GM19455 (cell line): ENCODE measurements around the gene WDR19.
"Not testable (repeated sequence)": the region's sequence is repeated elsewhere in the genome, so short reads cannot be mapped to it uniquely, and the experiment has no call there.

ENCODE experiments used
- ATAC-seq: cut with Tn5 transposase; IDR thresholded peaks from one replicate; pipeline ENCODE4 v1.9.1; 2021; ENCODE audit not compliant: unreplicated experiment

Gene WDR19

DNA sequence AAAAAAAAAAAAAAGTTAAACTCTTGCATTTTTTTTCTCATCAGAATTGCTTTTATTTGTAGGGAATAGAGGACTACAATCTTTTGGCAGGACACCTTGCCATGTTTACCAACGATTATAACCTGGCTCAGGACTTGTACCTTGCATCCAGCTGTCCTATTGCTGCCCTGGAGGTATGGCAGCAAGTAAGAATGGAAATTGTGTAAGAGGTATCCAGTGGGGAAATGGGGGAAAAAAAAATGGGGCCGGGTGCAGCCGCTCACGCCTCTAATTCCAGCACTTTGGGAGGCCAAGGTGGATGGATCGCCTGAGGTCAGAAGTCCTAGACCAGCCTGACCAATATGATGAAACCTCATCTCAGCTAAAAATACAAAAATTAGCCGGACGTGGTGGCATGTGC, 49.8 kb downstream of the WDR19 start:
- ATAC-seq, result no peak

- no peak for ATAC-seq
These were observed 50.8 kb downstream of the WDR19 start for GRCh38 chr4:39233114-39233513.

DNA sequence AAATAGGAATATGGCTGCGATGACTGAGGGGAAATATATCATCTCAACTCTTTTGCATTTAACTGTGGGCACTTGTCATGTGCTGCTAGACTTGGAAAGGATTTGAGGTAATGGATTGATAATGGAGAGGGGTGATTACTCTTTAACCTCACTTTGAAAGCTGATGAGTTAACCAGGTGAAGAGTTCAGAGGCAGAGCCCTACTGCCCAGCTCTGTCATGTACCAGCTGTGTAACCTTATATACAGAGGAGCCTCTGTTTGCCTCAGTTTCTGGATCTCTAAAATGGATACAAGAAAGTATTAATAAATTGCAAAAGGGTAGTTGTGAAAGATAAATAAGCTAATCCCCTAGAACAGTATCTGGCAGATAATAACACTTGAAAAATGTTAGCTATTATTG, 51.5 kb downstream of the WDR19 start:
- ATAC-seq, result no peak

- ATAC-seq, result no peak
These were observed 52.7 kb downstream of the WDR19 start for GRCh38 chr4:39235021-39235420.

GRCh38 chr4:39235696-39236095, 53.4 kb downstream of the WDR19 start:
- ATAC-seq, result no peak

- ATAC-seq, result no peak
These were observed 54.9 kb downstream of the WDR19 start for GRCh38 chr4:39237179-39237578.

DNA sequence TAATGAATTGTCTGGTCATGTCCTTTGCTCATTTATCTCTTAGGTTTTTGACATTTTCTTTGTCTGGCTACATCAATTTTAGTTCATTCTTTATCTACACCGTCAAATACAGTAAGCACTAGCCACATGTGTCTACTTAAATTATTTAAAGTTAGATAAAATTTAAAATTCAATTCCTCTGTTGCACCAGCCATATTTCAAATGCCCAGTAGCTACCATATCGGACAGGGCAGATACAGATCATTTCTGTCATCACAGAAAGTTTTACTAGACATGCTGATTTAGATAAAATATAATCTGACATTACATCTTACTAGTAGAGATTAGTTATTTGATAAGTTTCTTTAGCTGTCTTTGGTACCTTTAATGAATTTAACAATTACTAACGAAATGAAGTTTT, 61.1 kb downstream of the WDR19 start:
- ATAC-seq, result no peak

DNA sequence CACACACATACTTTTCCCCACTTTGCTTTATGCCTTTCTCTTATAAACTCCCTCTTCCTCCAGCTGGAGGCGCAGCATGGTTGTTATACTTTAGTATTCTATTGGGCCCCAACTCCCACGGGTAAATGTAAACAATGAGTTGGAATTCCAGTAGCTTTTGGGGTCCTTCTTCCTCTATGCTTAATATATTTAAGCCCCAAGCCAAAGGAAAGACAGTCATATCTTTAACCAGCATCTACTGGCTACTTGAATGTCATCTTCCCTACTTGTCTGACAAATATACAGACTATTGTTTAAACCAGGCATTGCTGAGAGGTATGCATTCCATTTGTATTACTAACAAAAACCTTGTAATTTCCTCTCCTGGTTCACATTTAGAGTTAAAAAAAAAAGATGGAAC, 72.9 kb downstream of the WDR19 start:
- ATAC-seq, result no peak

DNA sequence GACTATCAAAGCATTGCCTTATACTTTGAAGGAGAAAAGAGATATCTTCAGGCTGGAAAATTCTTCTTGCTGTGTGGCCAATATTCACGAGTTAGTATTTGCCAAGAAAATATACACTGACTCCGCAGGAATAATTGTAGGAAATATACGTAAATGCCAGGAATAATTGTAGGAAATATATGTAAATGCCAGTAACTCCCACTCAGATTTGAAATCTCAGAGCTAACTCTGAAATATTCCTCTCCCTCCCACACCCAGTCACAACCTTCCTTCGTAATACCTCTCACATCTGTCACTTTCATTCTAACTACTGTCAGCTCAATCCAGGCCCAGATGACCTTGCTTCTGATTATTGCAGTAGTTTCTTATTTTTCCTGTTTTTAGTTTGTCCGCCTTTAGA, 73.5 kb downstream of the WDR19 start:
- ATAC-seq, result no peak

DNA sequence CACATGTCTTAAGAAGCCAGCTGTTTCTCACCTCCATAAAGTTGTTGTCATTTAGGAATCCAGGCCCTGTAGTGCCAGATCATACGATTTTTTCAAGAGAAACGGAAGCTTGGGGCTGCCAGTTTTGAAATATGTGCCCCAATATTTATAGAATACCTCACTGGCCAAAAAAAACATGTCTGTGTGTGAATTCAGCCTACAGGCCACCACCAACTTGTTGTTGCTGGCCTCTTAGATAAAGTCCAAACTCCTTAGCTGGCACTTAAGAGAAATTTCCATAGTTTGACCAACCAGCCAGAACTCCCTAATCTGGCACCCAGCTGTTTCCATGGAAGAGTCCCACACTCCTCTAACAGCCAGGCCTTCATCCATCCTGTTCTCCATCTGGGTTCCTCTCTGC, 74.1 kb downstream of the WDR19 start:
- ATAC-seq, result no peak

- ATAC-seq, result no peak
These were observed 77.4 kb downstream of the WDR19 start for GRCh38 chr4:39259571-39260330.

DNA sequence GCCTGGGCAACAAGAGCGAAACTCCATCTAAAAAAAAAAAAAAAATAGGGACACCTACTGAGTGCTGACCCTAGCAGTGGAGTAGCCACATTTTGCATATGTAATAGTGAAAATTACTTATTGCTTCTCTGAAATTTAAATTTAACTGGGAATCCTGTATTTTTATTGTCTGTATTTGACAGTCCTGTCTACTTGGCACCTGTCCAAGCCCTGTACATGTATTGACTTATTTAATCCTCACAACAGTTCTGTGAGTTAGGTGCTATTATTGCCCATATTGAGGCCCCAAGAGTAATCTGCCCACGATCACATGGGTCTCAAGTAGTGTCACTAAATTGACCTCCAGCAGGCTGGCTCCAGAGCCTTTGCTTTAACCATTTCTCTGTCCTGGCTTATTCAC, 81.6 kb downstream of the WDR19 start:
- no peak for ATAC-seq

DNA sequence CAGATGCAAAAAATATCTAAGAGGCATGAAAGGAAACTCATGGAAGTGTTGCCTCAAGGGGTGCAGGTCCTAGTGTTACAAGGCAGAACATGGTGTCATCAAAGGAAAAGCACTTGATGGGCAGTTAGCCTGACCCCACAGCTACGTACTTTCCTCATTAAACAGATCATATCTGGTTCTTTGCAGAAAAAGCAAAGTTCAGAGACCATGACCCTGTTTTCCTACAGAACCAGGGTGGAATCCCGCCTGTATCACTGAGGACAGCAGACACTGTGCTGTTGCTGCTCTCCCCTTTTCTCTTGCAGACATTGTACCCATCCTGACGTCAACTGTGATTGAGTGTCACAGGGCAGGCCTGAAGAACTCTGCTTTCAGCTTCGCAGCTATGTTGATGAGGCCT, 92.2 kb downstream of the WDR19 start:
- ATAC-seq, result no peak

GRCh38 chr4:39277661-39278060, 95.3 kb downstream of the WDR19 start:
- not testable (repeated sequence) for ATAC-seq

- ATAC-seq, result no peak
These were observed 96.1 kb downstream of the WDR19 start for GRCh38 chr4:39278476-39278875.

DNA sequence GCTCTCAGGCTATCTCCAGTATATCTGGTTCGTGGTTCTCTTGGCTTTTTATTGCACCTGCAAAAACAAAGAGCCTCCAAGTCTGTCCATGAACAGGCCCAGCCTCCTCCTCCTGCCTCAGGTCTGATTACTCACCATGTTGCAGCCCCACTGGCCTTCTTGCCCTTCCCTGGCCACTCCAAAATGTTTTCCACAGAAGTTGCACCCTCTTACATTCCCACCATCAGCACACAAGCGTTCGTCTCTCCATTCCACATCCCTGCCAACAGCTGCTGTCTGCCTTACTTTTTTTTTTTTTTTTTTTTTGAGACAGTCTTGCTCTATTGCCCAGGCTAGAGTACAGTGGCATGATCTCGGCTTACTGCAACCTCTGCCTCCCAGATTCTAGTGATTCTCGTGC, 97.1 kb downstream of the WDR19 start:
- no peak for ATAC-seq

DNA sequence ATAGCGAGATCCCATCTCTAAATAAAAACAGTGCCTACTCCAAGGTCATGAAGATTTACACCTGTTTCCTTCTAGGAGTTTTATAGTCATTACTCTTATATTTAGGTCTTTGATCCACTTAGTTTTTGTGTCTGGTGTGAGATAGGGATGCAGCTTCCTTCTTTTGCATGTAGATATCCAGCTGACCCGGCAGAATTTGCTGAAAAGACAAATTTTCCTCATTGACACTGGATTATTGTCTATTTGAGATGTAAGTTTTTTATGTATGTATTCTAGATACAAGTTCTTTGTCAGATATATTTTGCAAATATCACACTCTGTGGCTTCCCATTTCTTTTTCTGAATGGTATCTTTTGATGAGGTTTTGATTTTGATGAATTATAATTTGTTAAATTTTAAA, 98.4 kb downstream of the WDR19 start:
- ATAC-seq, result no peak

GRCh38 chr4:39285111-39285795, 102.9 kb downstream of the WDR19 start:
- no peak for ATAC-seq

DNA sequence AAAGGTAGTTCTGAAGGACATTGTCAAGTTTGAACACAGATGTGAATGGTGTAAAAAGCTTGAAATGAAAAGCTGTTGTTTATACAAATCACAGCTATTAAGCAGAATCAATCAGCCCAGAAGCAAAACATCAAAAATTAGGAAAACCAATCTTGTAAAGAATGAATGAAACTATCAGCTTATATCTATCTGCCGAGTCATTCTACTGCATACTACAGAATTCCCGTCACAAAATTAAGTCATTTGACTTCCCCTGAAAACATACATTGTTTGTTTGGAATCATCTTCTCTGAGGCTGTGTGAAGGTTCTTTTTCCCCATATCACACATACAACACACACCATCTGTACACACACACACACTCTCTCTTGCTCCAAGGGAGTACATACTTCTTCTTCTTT, 103.5 kb downstream of the WDR19 start:
- no peak for ATAC-seq

DNA sequence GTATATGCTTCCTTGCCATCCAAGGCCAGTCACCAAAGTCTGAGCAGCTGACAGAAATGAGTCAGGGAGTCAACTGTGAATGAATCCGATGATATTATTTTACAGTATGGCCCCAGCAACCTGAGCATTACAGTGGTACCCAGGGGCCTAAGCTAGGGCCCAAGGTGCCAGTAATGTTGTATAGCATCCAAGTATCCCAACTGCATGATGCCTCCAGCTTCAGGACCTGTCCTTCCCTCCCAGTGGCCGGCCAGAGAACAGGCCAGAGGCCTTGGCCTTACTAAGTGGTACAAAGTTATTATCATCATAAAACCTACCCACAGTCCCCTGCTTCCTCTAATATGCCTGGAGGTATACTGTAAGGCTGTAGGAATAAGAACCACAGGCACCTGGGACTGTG, 103.9 kb downstream of the WDR19 start:
- ATAC-seq, result no peak

DNA sequence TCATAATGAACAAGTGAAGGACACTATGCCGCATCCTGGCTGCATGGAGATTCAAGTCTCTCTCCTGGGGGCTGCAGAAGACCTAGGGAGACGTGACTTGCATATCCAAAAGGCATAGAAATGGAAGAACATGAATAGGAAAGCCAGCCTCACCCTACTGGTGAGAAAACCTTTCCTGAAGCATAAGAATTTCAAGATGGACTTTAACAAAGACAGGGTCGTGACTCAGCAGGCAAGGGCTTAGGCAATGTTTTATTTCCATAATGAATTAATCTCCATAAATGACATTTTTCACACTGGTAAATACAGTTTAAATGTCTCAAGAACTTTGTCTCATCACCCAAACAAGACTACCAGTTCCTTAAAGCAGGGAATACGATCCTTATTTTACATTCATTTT, 104.9 kb downstream of the WDR19 start:
- ATAC-seq, result no peak

DNA sequence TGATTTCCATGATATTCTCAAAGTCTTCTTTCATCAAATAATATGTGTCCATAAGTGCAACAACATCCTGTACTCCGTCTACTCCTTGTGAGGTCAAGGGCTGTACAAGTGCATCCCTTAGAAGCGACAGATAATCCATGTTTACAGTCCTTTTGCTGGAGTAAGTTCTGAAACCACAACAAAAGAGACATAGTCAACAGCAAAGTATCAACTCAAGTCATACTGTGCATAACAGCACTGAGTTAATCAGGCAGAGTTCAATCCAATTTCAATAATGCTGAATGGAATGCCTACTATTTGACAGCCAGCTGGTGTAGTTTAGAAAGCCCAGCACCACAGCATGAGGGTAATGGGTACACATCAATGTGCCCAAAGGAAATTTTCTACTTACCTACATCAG, 109.4 kb downstream of the WDR19 start:
- ATAC-seq, result no peak

- ATAC-seq, result not testable (repeated sequence)
These were observed 110.1 kb downstream of the WDR19 start for GRCh38 chr4:39292433-39292832.
